ENCODE data around the gene PAK5. TPM values are rescaled to one million over a fixed set of nuclear protein-coding genes. Genes with fewer than 3 reads are reported as not detected.

PAK5 gene
- total and polyA plus RNA-seq, 2 experiments from 2014 or later: 0.57 to 1.1 TPM

DNA sequence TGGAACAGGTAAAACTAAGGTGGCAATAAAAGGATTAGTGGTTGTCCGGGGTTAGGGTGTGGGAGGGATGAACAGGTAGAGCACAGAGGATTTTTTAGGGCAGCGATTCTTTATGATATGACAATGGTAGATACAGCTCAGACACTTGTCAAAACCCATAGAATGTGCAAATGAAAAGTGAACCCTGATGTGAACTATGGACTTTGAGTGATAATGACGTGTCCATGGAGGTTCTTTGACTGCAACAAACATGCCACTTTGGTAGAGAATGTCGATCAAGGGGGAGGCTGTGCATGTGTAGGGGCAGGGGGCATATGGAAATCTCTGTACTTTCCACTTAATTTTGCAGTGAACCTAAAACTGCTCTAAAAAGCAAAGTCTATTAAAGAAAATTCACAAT lies 223.8 kb downstream of the PAK5 start:
- Histone ChIP-seq H2AFZ (no peak overlapping the region), H4K20me1 (replicated peaks; ENCODE audit: insufficient read depth) (no peaks in the 10 kb centered on the region), H3K9me2 (ENCODE audit: insufficient read depth) (no peaks in the 10 kb centered on the region), H3K4me2 (no peak overlapping the region), H3K79me2 (replicated peaks; ENCODE audit: insufficient read depth) (no peaks in the 10 kb centered on the region), H3F3A (replicated peaks; ENCODE audit: low read depth) (no peaks in the 10 kb centered on the region), H3K36me3 (ENCODE audit: insufficient read depth) (no peaks in the 10 kb centered on the region), H3K4me1 (ENCODE audit: insufficient read depth) (no peaks in the 10 kb centered on the region), H3K27me3 (ENCODE audit: insufficient read depth) (no peaks in the 10 kb centered on the region), H3K27ac (ENCODE audit: low read depth) (no peak overlapping the region), H3K4me3 (no peak overlapping the region)
- 0 out of 3 replicates have a peak, but pooled peaks cover 3% of the 10 kb centered on the region for H3K4me1 Mint-ChIP-seq
- H3K4me3 Mint-ChIP-seq: no peak overlapping the region
- no peak for TF ChIP-seq CREB1 (CRISPR knock-in tag; IDR thresholded peaks at IDR 0.05; ENCODE audit: low read depth)
- TF ChIP-seq EZH2phosphoT487 (IDR thresholded peaks at IDR 0.05; ENCODE audit: unreplicated experiment): no peak
- TF ChIP-seq EZH2 (IDR thresholded peaks at IDR 0.05; ENCODE audit: low read depth, unreplicated experiment): no peak
- no peak for TF ChIP-seq POLR2AphosphoS5 (IDR thresholded peaks at IDR 0.05; ENCODE audit: low read depth)
- TF ChIP-seq ZNF331 (CRISPR knock-in tag; IDR thresholded peaks at IDR 0.05; ENCODE audit: low read depth): no peak
- no peak for TF ChIP-seq NANOG (IDR thresholded peaks at IDR 0.05; ENCODE audit: borderline replicate concordance)
- no peak for TF ChIP-seq REST (IDR thresholded peaks at IDR 0.05; ENCODE audit: unreplicated experiment)
- no peak for TF ChIP-seq ZNF114 (CRISPR knock-in tag; IDR thresholded peaks at IDR 0.05)
- TF ChIP-seq, protein P1, sequence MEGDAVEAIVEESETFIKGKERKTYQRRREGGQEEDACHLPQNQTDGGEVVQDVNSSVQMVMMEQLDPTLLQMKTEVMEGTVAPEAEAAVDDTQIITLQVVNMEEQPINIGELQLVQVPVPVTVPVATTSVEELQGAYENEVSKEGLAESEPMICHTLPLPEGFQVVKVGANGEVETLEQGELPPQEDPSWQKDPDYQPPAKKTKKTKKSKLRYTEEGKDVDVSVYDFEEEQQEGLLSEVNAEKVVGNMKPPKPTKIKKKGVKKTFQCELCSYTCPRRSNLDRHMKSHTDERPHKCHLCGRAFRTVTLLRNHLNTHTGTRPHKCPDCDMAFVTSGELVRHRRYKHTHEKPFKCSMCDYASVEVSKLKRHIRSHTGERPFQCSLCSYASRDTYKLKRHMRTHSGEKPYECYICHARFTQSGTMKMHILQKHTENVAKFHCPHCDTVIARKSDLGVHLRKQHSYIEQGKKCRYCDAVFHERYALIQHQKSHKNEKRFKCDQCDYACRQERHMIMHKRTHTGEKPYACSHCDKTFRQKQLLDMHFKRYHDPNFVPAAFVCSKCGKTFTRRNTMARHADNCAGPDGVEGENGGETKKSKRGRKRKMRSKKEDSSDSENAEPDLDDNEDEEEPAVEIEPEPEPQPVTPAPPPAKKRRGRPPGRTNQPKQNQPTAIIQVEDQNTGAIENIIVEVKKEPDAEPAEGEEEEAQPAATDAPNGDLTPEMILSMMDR (conservative IDR thresholded peaks at IDR 0.05; ENCODE audit: low read depth in 2 of 2): no peak
- TF ChIP-seq STAT1 (IDR thresholded peaks at IDR 0.05; ENCODE audit: unreplicated experiment): no peak
- no peak for TF ChIP-seq ZNF462 (CRISPR knock-in tag; IDR thresholded peaks at IDR 0.05)
- no peak for TF ChIP-seq JUNB (IDR thresholded peaks at IDR 0.05; ENCODE audit: unreplicated experiment)
- TF ChIP-seq, protein P2, sequence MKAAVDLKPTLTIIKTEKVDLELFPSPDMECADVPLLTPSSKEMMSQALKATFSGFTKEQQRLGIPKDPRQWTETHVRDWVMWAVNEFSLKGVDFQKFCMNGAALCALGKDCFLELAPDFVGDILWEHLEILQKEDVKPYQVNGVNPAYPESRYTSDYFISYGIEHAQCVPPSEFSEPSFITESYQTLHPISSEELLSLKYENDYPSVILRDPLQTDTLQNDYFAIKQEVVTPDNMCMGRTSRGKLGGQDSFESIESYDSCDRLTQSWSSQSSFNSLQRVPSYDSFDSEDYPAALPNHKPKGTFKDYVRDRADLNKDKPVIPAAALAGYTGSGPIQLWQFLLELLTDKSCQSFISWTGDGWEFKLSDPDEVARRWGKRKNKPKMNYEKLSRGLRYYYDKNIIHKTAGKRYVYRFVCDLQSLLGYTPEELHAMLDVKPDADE (IDR thresholded peaks at IDR 0.05): no peak
- H3K27ac Mint-ChIP-seq: no peak overlapping the region
- H3K27me3 Mint-ChIP-seq (ENCODE audit: insufficient read depth, low read depth, poor library complexity): no peaks in the 10 kb centered on the region
- H3K9me3 Mint-ChIP-seq: no peaks in the 10 kb centered on the region
- no peak for DNase-seq (ENCODE audit: low spot score)
- H3K36me3 Mint-ChIP-seq (ENCODE audit: low read depth): no peaks in the 10 kb centered on the region
- ATAC-seq: no peak
